G401 (cell line): ENCODE data around the gene CTU1. TPM values are rescaled to one million over a fixed set of nuclear protein-coding genes. Genes with fewer than 3 reads are reported as not detected.

Experiments used
- DNase-seq: peaks from one replicate; pipeline ENCODE4 v3.0.0-alpha.2; 2015; ENCODE audit warnings: low spot score
- in situ Hi-C: cut with HindIII; loops from 2 replicates; pipeline ENCODE4 v1.10.0; 2016; ENCODE audit warnings: low sequenced_read_pairs, mixed read lengths
- total RNA-seq: library from RNA; depleted of rRNA; stranded (reverse); fragments of >200 nt; shearing (Covaris generic); gene quantifications from 2 replicates; pipeline ENCODE4 v1.2.3, GENCODE V29; 2014

CTU1 gene
- total RNA-seq, 1 experiment from 2014 or later = 10.1 TPM

GRCh38 chr19:51114087-51114729 lies 6.0 kb upstream of the CTU1 start:
- no peak for DNase-seq
- in situ Hi-C loops = no loop called here

GRCh38 chr19:51111606-51112005 lies 3.4 kb upstream of the CTU1 start:
- no peak for DNase-seq
- in situ Hi-C loops = no loop called here

GRCh38 chr19:51110666-51110971 lies 2.4 kb upstream of the CTU1 start:
- in situ Hi-C loops = no loop called here
- no peak for DNase-seq

GRCh38 chr19:51108805-51109146 lies 567 bp upstream of the CTU1 start:
- in situ Hi-C loops = no loop called here
- DNase-seq = no peak

- no peak for DNase-seq
- in situ Hi-C loops = no loop called here
Measured at GRCh38 chr19:51107406-51108065, 673 bp downstream of the CTU1 start.

GRCh38 chr19:51103926-51104341 lies 4.3 kb downstream of the CTU1 start:
- in situ Hi-C loops = no loop called here
- no peak for DNase-seq

GRCh38 chr19:51102991-51103390 lies 5.2 kb downstream of the CTU1 start:
- DNase-seq = no peak
- in situ Hi-C loops = no loop called here

- in situ Hi-C loops = no loop called here
Measured at GRCh38 chr19:51101171-51101865, 6.9 kb downstream of the CTU1 start.

GRCh38 chr19:51100601-51101000 lies 7.6 kb downstream of the CTU1 start:
- DNase-seq = no peak
- in situ Hi-C loops = no loop called here

More at GRCh38 chr19:51101171-51101865, 6.9 kb downstream of the CTU1 start:
- no peak for DNase-seq

- DNase-seq = no peak
- in situ Hi-C loops = no loop called here
Measured at GRCh38 chr19:51099047-51099382, 9.2 kb downstream of the CTU1 start.

GRCh38 chr19:51098365-51099046 lies 9.7 kb downstream of the CTU1 start:
- DNase-seq = no peak
- in situ Hi-C loops = no loop called here

GRCh38 chr19:51097796-51098195 lies 10.4 kb downstream of the CTU1 start:
- no peak for DNase-seq
- in situ Hi-C loops = no loop called here

GRCh38 chr19:51097166-51097738 lies 11.0 kb downstream of the CTU1 start:
- DNase-seq = peak; percentile 61
- in situ Hi-C loops = no loop called here

GRCh38 chr19:51096473-51097165 lies 11.6 kb downstream of the CTU1 start:
- in situ Hi-C loops = no loop called here
- DNase-seq = no peak

- in situ Hi-C loops = no loop called here
Measured at GRCh38 chr19:51094696-51095279, 13.4 kb downstream of the CTU1 start.

GRCh38 chr19:51093510-51094345 lies 14.5 kb downstream of the CTU1 start:
- in situ Hi-C loops = no loop called here
- DNase-seq = no peak

More at GRCh38 chr19:51094696-51095279, 13.4 kb downstream of the CTU1 start:
- DNase-seq = no peak

- no peak for DNase-seq
- in situ Hi-C loops = no loop called here
Measured at GRCh38 chr19:51093101-51093500, 15.1 kb downstream of the CTU1 start.
